Uterus (tissue), 4 donors: ENCODE measurements around the gene SEC22A. TPM values are rescaled to one million over a fixed set of nuclear protein-coding genes. Genes with fewer than 3 reads are reported as not detected.

Experiments
- DNase-seq, 2 donors: peaks; one replicate each; pipeline ENCODE4 v3.0.0-alpha.2; 2019 to 2020
- H3K27ac ChIP-seq, 2 donors: fragments of 200-600 bp; sonication (generic); 1 replicate in 1 of 2; 2 replicates in 1 of 2; pipeline ENCODE4 v1.5.1; 2016 to 2018
- H3K27me3 ChIP-seq, 2 donors: fragments of 200-600 bp; sonication (generic); one replicate each; pipeline ENCODE4 v1.5.1; 2018 to 2019; ENCODE audit warnings: control low read depth in 1 of 2
- H3K36me3 ChIP-seq, 2 donors: fragments of 200-600 bp; sonication (generic); one replicate each; pipeline ENCODE4 v1.5.1; 2019; ENCODE audit warnings: control low read depth in 1 of 2
- H3K4me1 ChIP-seq, 2 donors: fragments of 200-600 bp; sonication (generic); one replicate each; pipeline ENCODE4 v1.5.1; 2018 to 2019; ENCODE audit warnings: control low read depth in 1 of 2
- H3K4me3 ChIP-seq, 2 donors: fragments of 200-600 bp; sonication (generic); 1 replicate in 1 of 2; 2 replicates in 1 of 2; pipeline ENCODE4 v1.5.1; 2018 to 2019; ENCODE audit warnings: mild to moderate bottlenecking in 1 of 2
- H3K9me3 ChIP-seq, 2 donors: fragments of 200-600 bp; sonication (generic); one replicate each; pipeline ENCODE4 v1.5.1; 2019; ENCODE audit warnings: control low read depth in 1 of 2
- POLR2A ChIP-seq, 2 donors: fragments of 450-650 bp; IDR thresholded peaks; one replicate each; pipeline ENCODE4 v1.6.1; 2016; ENCODE audit warnings: antibody characterized with exemption in 2 of 2, mild to moderate bottlenecking in 1 of 2, moderate library complexity in 1 of 2
- intact Hi-C: fragments of 100-400 bp; cut with DNase I; formaldehyde crosslinking; loops from one replicate; pipeline ENCODE4 v1.15.1; 2023; ENCODE audit warnings: low total_unique reads
- total RNA-seq, 4 donors: library from RNA; depleted of rRNA in 3 of 4; stranded (reverse); fragments of >200 nt in 3 of 4; gene quantifications; one replicate each; pipeline versions ENCODE4 v1.1.0 to v1.2.4, GENCODE V29; 2014 to 2023
- TF ChIP-seq, protein P1 (sequence below), 4 experiments: fragments of 200-600 bp in 2 of 4; fragments of 450-650 bp in 2 of 4; sonication (generic) in 2 of 4; IDR thresholded peaks; one replicate each; pipeline ENCODE4 v1.5.1; 2016 to 2019; ENCODE audit warnings: antibody characterized with exemption in 4 of 4, mild to moderate bottlenecking in 2 of 4, moderate library complexity in 1 of 4
- donor health status: DM: yes; HTN: yes; CAD: no.

The SEC22A gene
- total RNA-seq, 4 donors from 2014 or later = 14.9 to 103 (median 35.6) TPM

DNA sequence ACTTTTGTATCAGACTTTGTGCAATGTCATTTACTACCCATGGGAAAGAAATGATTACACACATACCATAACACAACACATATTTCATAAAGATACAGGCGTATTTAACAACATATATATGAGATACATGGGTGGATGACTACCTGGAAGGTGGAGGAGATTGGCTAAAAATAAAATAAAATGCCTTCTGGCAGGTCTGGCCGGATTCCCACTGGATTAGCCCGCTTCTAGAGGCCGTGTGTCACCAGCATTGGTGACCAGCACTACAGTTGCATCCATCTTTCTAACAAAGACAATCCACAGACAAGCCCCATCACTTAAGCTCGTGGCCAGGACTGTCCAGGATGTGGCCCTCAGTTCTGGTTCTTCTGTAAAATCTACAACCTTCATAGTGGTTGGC lies 21.0 kb upstream of the SEC22A start:
- Histone ChIP-seq H3K4me3 (no peak overlapping the region), H3K27me3 (no peaks in the 10 kb centered on the region), H3K27ac (no peak overlapping the region), H3K9me3 (no peaks in the 10 kb centered on the region), H3K4me1 (no peaks in the 10 kb centered on the region), H3K36me3 (no peaks in the 10 kb centered on the region)
- intact Hi-C loops = no loop called here
- TF ChIP-seq, protein P1, sequence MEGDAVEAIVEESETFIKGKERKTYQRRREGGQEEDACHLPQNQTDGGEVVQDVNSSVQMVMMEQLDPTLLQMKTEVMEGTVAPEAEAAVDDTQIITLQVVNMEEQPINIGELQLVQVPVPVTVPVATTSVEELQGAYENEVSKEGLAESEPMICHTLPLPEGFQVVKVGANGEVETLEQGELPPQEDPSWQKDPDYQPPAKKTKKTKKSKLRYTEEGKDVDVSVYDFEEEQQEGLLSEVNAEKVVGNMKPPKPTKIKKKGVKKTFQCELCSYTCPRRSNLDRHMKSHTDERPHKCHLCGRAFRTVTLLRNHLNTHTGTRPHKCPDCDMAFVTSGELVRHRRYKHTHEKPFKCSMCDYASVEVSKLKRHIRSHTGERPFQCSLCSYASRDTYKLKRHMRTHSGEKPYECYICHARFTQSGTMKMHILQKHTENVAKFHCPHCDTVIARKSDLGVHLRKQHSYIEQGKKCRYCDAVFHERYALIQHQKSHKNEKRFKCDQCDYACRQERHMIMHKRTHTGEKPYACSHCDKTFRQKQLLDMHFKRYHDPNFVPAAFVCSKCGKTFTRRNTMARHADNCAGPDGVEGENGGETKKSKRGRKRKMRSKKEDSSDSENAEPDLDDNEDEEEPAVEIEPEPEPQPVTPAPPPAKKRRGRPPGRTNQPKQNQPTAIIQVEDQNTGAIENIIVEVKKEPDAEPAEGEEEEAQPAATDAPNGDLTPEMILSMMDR (IDR thresholded peaks at IDR 0.05) = no peak
- no peak for TF ChIP-seq POLR2A (IDR thresholded peaks at IDR 0.05)
- DNase-seq = no peak

DNA sequence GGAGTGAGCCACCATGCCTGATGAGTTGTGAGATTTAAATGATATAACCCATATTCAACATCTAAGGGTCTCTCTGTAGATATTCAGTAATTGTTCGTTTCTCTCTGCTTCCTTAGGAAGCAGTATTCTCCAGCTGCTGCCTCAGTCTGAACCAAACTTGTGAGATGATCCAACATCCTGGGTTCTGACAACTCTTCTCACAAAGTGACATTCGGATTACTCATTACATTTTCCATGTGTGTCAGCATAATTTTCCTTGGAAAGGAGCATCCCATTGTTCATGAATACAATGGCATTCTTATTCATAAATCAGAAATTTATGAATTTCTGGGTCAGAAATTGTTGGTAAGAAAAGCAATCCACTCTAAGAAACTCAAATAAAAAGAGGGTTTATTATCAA lies 15.0 kb upstream of the SEC22A start:
- H3K4me1 ChIP-seq = no peaks in the 10 kb centered on the region
- H3K36me3 ChIP-seq = no peaks in the 10 kb centered on the region
- DNase-seq = no peak
- no peaks in the 10 kb centered on the region for H3K27me3 ChIP-seq
- no peak overlapping the region for H3K27ac ChIP-seq
- intact Hi-C loops = no loop called here
- H3K4me3 ChIP-seq = no peak overlapping the region
- TF ChIP-seq, protein P1 (IDR thresholded peaks at IDR 0.05) = no peak
- TF ChIP-seq POLR2A (IDR thresholded peaks at IDR 0.05) = no peak
- no peaks in the 10 kb centered on the region for H3K9me3 ChIP-seq

DNA sequence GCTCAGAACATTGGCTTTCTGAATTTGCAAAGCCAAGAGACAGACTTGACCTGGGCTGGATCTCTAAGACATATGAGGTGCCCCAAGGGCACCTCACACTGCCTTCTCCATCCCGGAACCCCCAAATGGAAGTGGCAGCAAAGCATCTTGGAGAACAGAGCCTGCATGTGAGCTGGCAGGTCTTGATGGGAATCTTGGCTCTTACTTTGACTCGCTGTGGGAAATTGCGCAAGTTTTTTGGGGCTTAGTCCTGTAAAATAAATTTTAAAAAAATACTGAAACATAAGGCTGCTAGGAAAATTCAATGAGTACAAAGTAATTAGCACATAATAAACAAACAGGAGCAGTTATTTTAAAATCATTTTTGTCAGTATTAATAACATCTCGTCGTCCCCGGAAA lies 13.7 kb upstream of the SEC22A start:
- H3K36me3 ChIP-seq = no peaks in the 10 kb centered on the region
- no peaks in the 10 kb centered on the region for H3K9me3 ChIP-seq
- DNase-seq = no peak
- H3K27ac ChIP-seq = no peak overlapping the region
- no peaks in the 10 kb centered on the region for H3K27me3 ChIP-seq
- intact Hi-C loops = no loop called here
- H3K4me3 ChIP-seq = no peak overlapping the region
- H3K4me1 ChIP-seq = no peaks in the 10 kb centered on the region
- no peak for TF ChIP-seq POLR2A (IDR thresholded peaks at IDR 0.05)
- TF ChIP-seq, protein P1 (IDR thresholded peaks at IDR 0.05) = no peak

DNA sequence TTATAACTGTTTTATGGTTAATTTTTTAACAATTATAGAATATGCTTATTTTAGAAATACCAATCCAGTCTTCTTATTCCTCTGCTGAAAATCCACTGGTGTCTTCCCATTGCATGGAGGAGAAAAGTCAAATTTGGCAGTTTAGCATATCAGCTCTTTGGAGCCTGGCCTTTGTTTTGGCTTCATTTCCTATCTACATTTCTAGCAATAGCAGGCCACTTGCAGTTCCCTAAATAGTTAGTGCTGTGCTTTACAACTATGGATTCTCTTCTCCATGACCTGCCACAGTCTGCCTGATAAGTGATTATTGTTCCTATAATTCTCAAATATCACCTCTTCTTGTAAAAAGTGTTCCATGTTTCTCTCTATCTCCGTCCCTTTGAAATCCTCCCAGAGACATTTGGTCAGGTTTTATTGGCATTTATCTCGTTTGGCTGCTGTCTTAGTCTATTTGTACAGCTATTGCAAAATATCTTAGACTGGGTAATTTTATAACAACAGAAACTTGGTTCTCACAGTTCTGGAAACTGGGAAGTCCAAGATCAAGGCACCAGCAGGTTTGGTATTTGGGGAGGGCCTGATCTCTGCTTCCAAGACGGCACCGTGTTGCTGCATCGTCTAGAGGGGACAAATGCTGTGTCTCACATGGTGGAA lies 8.2 kb upstream of the SEC22A start:
- H3K9me3 ChIP-seq = no peaks in the 10 kb centered on the region
- no peaks in the 10 kb centered on the region for H3K4me1 ChIP-seq
- no peak overlapping the region for H3K4me3 ChIP-seq
- H3K27me3 ChIP-seq = no peaks in the 10 kb centered on the region
- no peak for TF ChIP-seq POLR2A (IDR thresholded peaks at IDR 0.05)
- TF ChIP-seq, protein P1 (IDR thresholded peaks at IDR 0.05) = no peak
- intact Hi-C loops = no loop called here
- H3K27ac ChIP-seq = no peak overlapping the region
- no peaks in the 10 kb centered on the region for H3K36me3 ChIP-seq
- DNase-seq = no peak

DNA sequence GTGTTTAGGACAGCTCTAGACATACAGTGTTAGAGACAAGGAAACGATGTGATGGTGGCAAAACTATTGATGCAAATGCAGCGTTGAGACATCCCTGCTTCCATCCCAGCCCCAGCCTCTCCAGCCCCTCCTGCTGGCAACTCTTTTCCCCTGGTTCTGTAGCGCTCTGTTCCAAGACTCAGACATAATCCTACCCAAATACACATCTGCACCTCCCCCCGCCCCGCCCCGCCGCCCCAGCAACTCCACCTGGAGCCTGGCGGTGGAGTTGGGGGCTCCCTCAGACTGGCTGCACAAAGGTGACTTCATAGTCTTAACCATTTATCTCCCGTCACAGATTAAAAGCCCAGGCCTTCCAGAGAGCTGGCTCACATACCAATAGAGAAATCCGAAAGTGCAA lies 7.2 kb upstream of the SEC22A start:
- no peaks in the 10 kb centered on the region for H3K27me3 ChIP-seq
- TF ChIP-seq POLR2A (IDR thresholded peaks at IDR 0.05) = no peak
- TF ChIP-seq, protein P1 (IDR thresholded peaks at IDR 0.05) = peak in 1 of 4 experiments; percentile 11
- H3K4me3 ChIP-seq = no peak overlapping the region
- no peaks in the 10 kb centered on the region for H3K4me1 ChIP-seq
- no peaks in the 10 kb centered on the region for H3K36me3 ChIP-seq
- intact Hi-C loops = no loop called here
- H3K9me3 ChIP-seq = no peaks in the 10 kb centered on the region
- H3K27ac ChIP-seq = no peak overlapping the region
- DNase-seq = no peak
